Mucosa of descending colon (tissue), 3 donors: ENCODE results near the gene TMEM272. TPM values are rescaled to one million over a fixed set of nuclear protein-coding genes. Genes with fewer than 3 reads are reported as not detected.

Source experiments
- ATAC-seq: fragments of 200-7000 bp; cut with Tn5 transposase; one replicate; pipeline ENCODE4 v1.9.1; 2020; ENCODE audit warnings: mild to moderate bottlenecking, moderate library complexity
- DNase-seq, 3 donors: peaks; one replicate each; pipeline ENCODE4 v3.0.0-alpha.2; 2020
- H3K36me3 ChIP-seq: fragments of 200-600 bp; one replicate; pipeline ENCODE4 v1.8.0; 2021; ENCODE audit warnings: low read depth, mild to moderate bottlenecking
- H3K4me1 ChIP-seq: fragments of 200-600 bp; one replicate; pipeline ENCODE4 v1.8.0; 2021; ENCODE audit warnings: low read depth, mild to moderate bottlenecking
- H3K4me3 ChIP-seq: fragments of 200-600 bp; one replicate; pipeline ENCODE4 v1.8.0; 2021; ENCODE audit warnings: mild to moderate bottlenecking
- H3K9me3 ChIP-seq: fragments of 200-600 bp; one replicate; pipeline ENCODE4 v1.8.0; 2021; ENCODE audit warnings: mild to moderate bottlenecking
- intact Hi-C, 2 donors: fragments of 100-400 bp; cut with DNase I in 1 of 2; cut with micrococcal nuclease in 1 of 2; formaldehyde crosslinking; loops; one replicate each; pipeline versions ENCODE4 v1.11.0 to v1.11.1; 2022; cut with DNase I, micrococcal nuclease
- long read RNA-seq, 2 donors: library from polyadenylated mRNA; unstranded; transcript quantifications; one replicate each; pipeline ENCODE4 v2.0.0, GENCODE V29; 2019 to 2021
- total RNA-seq, 3 donors: library from RNA; stranded (reverse); fragmentation: NEBNext Ultra II Directional in 2 of 3; extraction: Animal tissue kit (Norgen Biotek cat#: 25700) in 2 of 3; gene quantifications; one replicate each; pipeline versions ENCODE4 v1.2.1 to v1.2.4, GENCODE V29; 2021 to 2023
- TF ChIP-seq, protein P1 (sequence below): fragments of 200-600 bp; IDR thresholded peaks from one replicate; pipeline ENCODE4 v1.8.0; 2022; ENCODE audit warnings: antibody characterized with exemption, mild to moderate bottlenecking
- donor health status: DM: no; HTN: no; CAD: no; lungs with moderate emphysema.
- donor health status: DM: no; HTN: no; CAD: no.
- donor health status: DM: no; HTN: yes; CAD: no.

The TMEM272 gene
- under 1 TPM; 0.07 to 0.35 (median 0.29) TPM for total RNA-seq
- long read RNA-seq, donor 1: 0 reads
- long read RNA-seq, donor 2: 0 reads

DNA sequence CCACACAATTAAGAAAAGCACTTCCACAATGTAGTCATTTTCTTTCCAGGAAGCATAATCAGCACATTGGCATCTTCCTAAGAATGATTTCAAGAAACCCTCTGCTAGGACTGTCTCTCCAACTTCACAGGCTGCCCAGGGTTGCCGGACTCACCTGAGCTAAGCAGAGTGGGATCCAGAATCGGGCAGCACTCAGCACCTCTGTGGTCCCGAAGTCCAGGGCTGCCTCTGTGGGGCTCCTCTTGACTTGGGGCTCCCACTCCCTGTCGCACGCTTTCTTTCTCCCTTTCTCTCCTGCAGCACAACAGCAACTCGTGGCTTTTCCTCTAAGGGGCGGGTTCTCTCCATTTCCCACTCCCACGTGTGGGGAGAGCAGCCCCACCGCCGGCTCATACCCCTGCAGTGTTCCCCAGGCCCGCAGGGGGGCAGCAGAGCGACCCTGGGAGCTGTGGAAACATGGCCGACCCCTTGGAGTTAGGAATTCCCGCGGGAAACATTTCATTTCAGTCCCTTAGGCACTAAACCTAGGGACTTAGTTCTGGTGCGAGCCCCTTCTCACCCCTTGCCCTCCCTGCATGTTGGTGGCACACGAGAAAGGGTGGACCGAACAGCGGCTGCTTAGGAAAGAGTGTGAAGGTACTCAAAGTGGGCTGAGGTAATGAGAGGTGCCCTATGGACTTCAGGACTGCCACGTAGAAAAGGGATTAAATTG lies at the start of gene TMEM272:
Gene TMEM272 (minus strand): TSS at position 316 of the 712 bp plus-strand sequence. CDS start 6,647 bp downstream, outside the sequence.
- ATAC-seq (peak; percentile 85), DNase-seq (peak in 2 of 3 donors; percentile 50 to 71)
- Histone ChIP-seq H3K4me1 (no peaks in the 10 kb centered on the region), H3K36me3 (no peaks in the 10 kb centered on the region), H3K4me3 (no peak within 1 kb of the TSS), H3K9me3 (no peaks in the 10 kb centered on the region)
- intact Hi-C loops: no loop called here
- TF ChIP-seq, protein P1, sequence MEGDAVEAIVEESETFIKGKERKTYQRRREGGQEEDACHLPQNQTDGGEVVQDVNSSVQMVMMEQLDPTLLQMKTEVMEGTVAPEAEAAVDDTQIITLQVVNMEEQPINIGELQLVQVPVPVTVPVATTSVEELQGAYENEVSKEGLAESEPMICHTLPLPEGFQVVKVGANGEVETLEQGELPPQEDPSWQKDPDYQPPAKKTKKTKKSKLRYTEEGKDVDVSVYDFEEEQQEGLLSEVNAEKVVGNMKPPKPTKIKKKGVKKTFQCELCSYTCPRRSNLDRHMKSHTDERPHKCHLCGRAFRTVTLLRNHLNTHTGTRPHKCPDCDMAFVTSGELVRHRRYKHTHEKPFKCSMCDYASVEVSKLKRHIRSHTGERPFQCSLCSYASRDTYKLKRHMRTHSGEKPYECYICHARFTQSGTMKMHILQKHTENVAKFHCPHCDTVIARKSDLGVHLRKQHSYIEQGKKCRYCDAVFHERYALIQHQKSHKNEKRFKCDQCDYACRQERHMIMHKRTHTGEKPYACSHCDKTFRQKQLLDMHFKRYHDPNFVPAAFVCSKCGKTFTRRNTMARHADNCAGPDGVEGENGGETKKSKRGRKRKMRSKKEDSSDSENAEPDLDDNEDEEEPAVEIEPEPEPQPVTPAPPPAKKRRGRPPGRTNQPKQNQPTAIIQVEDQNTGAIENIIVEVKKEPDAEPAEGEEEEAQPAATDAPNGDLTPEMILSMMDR: peak; percentile 84

- Histone ChIP-seq H3K9me3 (no peaks in the 10 kb centered on the region), H3K4me3 (no peak overlapping the region), H3K4me1 (no peaks in the 10 kb centered on the region), H3K36me3 (no peaks in the 10 kb centered on the region)
- TF ChIP-seq, protein P1: no peak
- DNase-seq: no peak
- intact Hi-C loops: loop anchor here in 1 of 2 donors (10.0 kb wide), 1 partner anchor 231 kb away; the partner anchor contains the start of gene NEK5
- ATAC-seq: no peak
These were observed 49.3 kb upstream of the TMEM272 start for GRCh38 chr13:51894239-51894638.

DNA sequence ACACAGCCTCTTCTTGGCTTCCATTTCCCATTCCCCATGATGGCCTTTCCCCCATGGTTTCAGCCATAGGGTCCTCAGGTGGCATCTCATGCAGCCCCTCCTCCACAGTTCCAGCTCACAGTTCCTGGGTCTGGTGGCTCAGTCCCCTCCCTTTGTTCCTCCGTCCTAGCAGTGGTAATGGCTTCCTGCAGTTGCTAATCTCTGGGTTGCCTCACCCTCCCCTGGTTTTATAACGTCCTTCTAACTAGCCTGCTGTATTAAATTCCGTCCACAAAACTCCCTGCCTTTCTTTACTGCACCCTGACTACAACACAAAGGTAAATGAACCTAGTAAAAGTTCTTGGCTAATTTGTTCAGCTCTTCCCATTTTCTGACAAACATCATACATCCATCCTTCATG lies 47.7 kb upstream of the TMEM272 start:
- intact Hi-C loops: loop anchor here in 1 of 2 donors (10.0 kb wide), 1 partner anchor 232 kb away; the partner anchor contains the start of gene NEK5
- Histone ChIP-seq H3K9me3 (no peaks in the 10 kb centered on the region), H3K36me3 (no peaks in the 10 kb centered on the region), H3K4me1 (no peaks in the 10 kb centered on the region), H3K4me3 (no peak overlapping the region)
- TF ChIP-seq, protein P1: no peak
- peak in 1 of 3 donors; percentile 7 for DNase-seq
- ATAC-seq: peak; percentile 76

DNA sequence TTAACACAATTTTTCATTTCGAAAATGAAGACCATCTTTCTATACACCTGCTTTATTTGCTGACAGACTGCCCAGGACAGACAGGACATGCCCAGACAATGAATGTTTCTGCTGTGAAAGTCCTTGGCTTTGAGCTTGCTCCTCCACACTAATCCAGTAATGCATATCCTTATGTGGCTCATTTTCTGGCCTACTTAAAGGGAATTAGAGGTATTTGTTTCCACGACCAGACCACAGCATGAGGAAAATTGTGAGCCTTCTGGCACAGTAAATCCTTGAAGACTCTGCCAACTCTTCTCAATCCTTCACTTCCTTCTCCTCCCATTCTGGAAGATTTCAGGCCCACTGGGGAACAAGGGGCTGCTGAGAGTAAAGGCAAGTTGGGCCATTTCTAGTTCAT lies 42.5 kb upstream of the TMEM272 start:
- no peaks in the 10 kb centered on the region for H3K9me3 ChIP-seq
- no peaks in the 10 kb centered on the region for H3K4me1 ChIP-seq
- no peak for ATAC-seq
- TF ChIP-seq, protein P1: no peak
- intact Hi-C loops: no loop called here
- no peaks in the 10 kb centered on the region for H3K36me3 ChIP-seq
- no peak overlapping the region for H3K4me3 ChIP-seq
- DNase-seq: no peak

DNA sequence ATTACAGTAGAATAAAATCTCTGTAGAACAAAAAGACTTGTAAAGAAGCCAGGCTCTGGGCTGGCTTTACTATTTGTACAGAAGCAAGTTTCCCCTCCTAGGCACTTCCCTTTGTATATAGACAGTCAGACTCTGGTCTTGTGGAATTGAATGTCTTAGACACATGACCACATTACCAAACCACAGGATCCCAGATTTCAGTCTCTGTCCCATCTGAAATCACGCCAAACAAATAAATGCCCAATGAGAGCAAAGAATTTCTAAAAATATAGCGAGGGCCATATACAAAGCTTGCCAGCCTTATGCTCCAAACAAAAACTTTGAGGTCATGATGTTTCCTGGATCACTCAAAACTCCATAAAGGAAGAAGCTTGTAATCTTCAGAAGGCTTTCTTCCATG lies 40.7 kb upstream of the TMEM272 start:
- no peak for DNase-seq
- Histone ChIP-seq H3K4me1 (no peaks in the 10 kb centered on the region), H3K4me3 (no peak overlapping the region), H3K36me3 (no peaks in the 10 kb centered on the region), H3K9me3 (no peaks in the 10 kb centered on the region)
- TF ChIP-seq, protein P1: no peak
- intact Hi-C loops: no loop called here
- ATAC-seq: no peak
